Upper lobe of left lung (tissue), 6 donors: ENCODE data around the gene CD44. TPM values are rescaled to one million over a fixed set of nuclear protein-coding genes. Genes with fewer than 3 reads are reported as not detected.

Source experiments
- ATAC-seq, 2 donors: fragments of 200-7000 bp; cut with Tn5 transposase; one replicate each; pipeline ENCODE4 v1.9.1; 2022; ENCODE audit warnings: mild to moderate bottlenecking in 2 of 2, moderate library complexity in 2 of 2; ENCODE audit not compliant: low FRiP score in 2 of 2
- DNase-seq, 2 donors: peaks; one replicate each; pipeline ENCODE4 v3.0.0-alpha.2; 2019 to 2020
- H3K27ac ChIP-seq, 4 donors: fragments of 200-600 bp; sonication (generic); one replicate each; pipeline ENCODE4 v1.5.1; 2016 to 2019
- H3K27me3 ChIP-seq, 4 donors: fragments of 200-600 bp; sonication (generic); one replicate each; pipeline ENCODE4 v1.5.1; 2017 to 2019
- H3K36me3 ChIP-seq, 4 donors: fragments of 200-600 bp; sonication (generic); one replicate each; pipeline ENCODE4 v1.5.1; 2016 to 2019
- H3K4me1 ChIP-seq, 4 donors: fragments of 200-600 bp; sonication (generic); one replicate each; pipeline ENCODE4 v1.5.1; 2018 to 2019
- H3K4me3 ChIP-seq, 4 donors: fragments of 200-600 bp; sonication (generic); one replicate each; pipeline ENCODE4 v1.5.1; 2017 to 2019; ENCODE audit warnings: mild to moderate bottlenecking in 2 of 4, moderate library complexity in 1 of 4
- H3K9me3 ChIP-seq, 4 donors: fragments of 200-600 bp; sonication (generic); one replicate each; pipeline ENCODE4 v1.5.1; 2018 to 2019
- EP300 ChIP-seq, 4 donors: sonication (generic); formaldehyde crosslinking; IDR thresholded peaks; one replicate each; pipeline ENCODE4 v1.5.1; 2017; ENCODE audit warnings: antibody characterized with exemption in 4 of 4, control low read depth in 2 of 4
- POLR2A ChIP-seq, 4 donors: fragments of 450-650 bp; IDR thresholded peaks; one replicate each; pipeline ENCODE4 v1.5.1; 2016 to 2017; ENCODE audit warnings: antibody characterized with exemption in 4 of 4, mild to moderate bottlenecking in 2 of 4
- POLR2AphosphoS5 ChIP-seq, 2 donors: sonication (generic); formaldehyde crosslinking; IDR thresholded peaks; one replicate each; pipeline ENCODE4 v1.5.1; 2017; ENCODE audit warnings: antibody characterized with exemption in 2 of 2
- WGBS, 2 donors: methylation state at CpG; one replicate each; pipeline ENCODE4 v1.1.5; 2017 to 2018; 5-methylcytosine and 5-hydroxymethylcytosine counted together
- total RNA-seq, 6 donors: library from RNA; depleted of rRNA in 4 of 6; stranded (reverse); fragments of >200 nt in 4 of 6; gene quantifications; one replicate each; pipeline versions ENCODE4 v1.1.0 to v1.2.1, GENCODE V29; 2016 to 2021
- TF ChIP-seq, protein P1 (sequence below), 6 experiments: fragments of 450-650 bp in 4 of 6; fragments of 200-600 bp in 2 of 6; sonication (generic) in 2 of 6; IDR thresholded peaks; one replicate each; pipeline ENCODE4 v1.5.1; 2016 to 2019; ENCODE audit warnings: antibody characterized with exemption in 6 of 6
- donor health status: DM: no; HTN: no; CAD: no; lungs with moderate emphysema.
- donor health status: DM: no; HTN: yes; CAD: no; lungs with severe emphysema.

The CD44 gene
- total RNA-seq, 6 donors from 2014 or later, result 454 to 696 (median 551) TPM

DNA sequence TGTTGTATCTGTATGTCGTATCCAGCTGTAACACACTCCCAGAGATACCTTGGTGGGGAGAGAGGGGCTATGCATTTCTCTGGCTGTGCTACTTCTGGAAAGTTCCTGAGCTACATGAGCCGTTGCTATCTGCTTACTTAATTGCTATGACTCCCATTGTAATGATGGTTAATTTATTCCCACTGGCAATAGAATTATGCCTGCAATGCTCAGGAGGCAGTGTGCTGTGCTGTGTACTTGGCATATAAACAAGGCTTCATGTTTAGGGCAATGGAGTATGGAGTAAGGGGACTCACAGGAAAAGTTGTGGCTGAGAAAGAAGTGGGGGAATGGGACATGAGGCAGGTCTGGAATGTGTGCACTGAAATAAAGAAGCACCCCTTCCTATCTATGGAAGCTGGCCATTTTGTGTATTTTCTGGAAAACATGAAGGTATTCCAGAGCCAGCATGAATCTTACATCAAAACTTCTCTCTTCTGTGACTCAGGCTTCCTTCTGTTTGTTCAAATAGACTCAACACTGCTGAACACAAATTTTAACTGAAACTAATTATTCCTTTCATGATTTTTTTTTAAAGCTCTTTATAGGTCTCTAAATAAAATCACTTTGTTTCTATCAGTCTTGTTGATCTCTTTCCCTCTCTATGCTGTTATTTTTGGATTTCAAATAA is 40.6 kb downstream of the CD44 start:
- H3K4me3 ChIP-seq, result no peak overlapping the region
- H3K27me3 ChIP-seq, result no peaks in the 10 kb centered on the region
- H3K36me3 ChIP-seq, result peaks cover 16 to 62% (median 44%) of the 10 kb centered on the region in 4 donors
- H3K27ac ChIP-seq, result peak overlapping the region in 2 of 4 donors; percentile 2 to 4
- peaks cover 23 to 45% (median 28%) of the 10 kb centered on the region in 4 donors for H3K4me1 ChIP-seq
- H3K9me3 ChIP-seq, result no peaks in the 10 kb centered on the region
- DNase-seq (no peak), ATAC-seq (peak in 1 of 2 donors; percentile 23)
- WGBS, 2 donors, result 76 to 83% methylated on average over 2 of the region's 2 CpGs
- TF ChIP-seq EP300 (IDR thresholded peaks at IDR 0.05), result no peak
- TF ChIP-seq POLR2A (IDR thresholded peaks at IDR 0.05), result no peak
- TF ChIP-seq, protein P1, sequence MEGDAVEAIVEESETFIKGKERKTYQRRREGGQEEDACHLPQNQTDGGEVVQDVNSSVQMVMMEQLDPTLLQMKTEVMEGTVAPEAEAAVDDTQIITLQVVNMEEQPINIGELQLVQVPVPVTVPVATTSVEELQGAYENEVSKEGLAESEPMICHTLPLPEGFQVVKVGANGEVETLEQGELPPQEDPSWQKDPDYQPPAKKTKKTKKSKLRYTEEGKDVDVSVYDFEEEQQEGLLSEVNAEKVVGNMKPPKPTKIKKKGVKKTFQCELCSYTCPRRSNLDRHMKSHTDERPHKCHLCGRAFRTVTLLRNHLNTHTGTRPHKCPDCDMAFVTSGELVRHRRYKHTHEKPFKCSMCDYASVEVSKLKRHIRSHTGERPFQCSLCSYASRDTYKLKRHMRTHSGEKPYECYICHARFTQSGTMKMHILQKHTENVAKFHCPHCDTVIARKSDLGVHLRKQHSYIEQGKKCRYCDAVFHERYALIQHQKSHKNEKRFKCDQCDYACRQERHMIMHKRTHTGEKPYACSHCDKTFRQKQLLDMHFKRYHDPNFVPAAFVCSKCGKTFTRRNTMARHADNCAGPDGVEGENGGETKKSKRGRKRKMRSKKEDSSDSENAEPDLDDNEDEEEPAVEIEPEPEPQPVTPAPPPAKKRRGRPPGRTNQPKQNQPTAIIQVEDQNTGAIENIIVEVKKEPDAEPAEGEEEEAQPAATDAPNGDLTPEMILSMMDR (IDR thresholded peaks at IDR 0.05), result no peak
- TF ChIP-seq POLR2AphosphoS5 (IDR thresholded peaks at IDR 0.05), result no peak

DNA sequence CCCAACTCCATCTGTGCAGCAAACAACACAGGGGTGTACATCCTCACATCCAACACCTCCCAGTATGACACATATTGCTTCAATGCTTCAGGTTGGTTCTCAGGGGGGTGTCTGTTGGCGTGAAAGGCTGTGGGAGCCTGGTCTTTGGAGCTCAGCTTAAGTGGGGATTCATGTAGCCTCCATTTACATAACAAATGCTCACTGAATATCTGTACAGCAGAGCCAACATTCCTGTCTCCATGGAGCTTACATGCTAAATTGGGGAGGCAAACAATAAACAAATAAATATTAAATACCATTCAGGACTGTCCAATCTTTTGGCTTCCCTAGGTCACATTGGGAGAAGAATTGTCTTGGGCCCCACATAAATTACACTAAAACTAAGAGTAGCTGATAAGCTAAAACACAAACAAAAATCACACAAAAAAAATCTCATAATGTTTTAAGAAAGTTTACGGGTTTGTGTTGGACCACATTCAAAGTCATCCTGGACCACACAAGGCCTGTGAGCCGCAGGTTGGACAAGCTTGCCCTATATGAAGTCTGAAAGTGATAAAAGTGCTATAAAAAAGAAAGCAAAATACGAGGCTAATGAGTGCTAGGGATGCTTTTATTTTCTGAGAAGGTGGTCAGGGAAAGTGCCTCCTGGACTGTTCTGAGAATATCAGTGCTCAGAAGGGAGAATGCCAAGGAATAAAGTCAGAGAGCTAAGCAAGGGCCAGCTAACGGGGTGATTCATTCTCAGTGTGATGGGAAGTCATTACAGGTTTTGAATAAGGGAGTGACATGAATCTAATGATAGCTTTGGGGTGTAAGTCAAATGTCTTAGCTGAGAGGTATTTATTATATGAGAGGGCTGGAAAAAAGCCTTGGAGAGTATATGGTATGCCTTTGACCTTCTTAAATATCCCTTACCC is 41.6 kb downstream of the CD44 start:
- Histone ChIP-seq H3K4me1 (peaks cover 14 to 36% (median 20%) of the 10 kb centered on the region in 4 donors), H3K4me3 (no peak overlapping the region), H3K36me3 (peaks cover 16 to 71% (median 47%) of the 10 kb centered on the region in 4 donors), H3K27me3 (no peaks in the 10 kb centered on the region), H3K27ac (peak overlapping the region in 2 of 4 donors; percentile 2 to 37), H3K9me3 (no peaks in the 10 kb centered on the region)
- 72 to 86% methylated on average over 5 of the region's 5 CpGs for WGBS, 2 donors
- DNase-seq, result no peak
- TF ChIP-seq POLR2AphosphoS5 (IDR thresholded peaks at IDR 0.05), result no peak
- TF ChIP-seq EP300 (IDR thresholded peaks at IDR 0.05), result no peak
- no peak for TF ChIP-seq POLR2A (IDR thresholded peaks at IDR 0.05)
- TF ChIP-seq, protein P1 (IDR thresholded peaks at IDR 0.05), result no peak
- peak in 1 of 2 donors; percentile 38 for ATAC-seq

DNA sequence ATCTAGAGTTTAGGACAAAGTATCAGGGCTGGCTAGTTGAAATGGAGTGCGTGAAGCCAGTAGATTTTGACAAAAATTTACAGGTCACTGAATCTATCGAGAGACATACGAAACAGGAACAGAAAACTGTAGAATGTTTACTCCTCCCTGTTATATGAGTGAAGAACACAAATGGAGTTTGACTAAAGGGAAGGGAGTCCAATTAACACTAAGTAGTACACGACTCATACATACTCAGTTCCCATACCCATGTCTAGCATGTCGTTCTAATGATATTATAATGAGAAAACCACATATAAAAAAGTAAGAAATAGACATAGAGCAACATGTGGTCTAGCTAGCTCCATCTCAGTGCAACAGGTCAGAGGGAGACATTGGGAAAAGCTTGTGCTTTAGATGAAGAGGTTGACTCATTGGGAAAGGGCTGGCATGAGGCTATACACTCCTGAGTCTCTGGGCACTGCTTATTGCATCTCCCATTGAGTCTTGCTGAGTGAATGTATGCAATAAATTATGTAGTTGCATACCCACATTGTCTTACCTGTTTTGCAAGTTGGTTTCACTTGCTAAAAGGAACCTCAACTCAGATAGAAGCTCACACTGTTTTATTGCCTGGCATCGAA is 43.5 kb downstream of the CD44 start:
- WGBS, 2 donors, result 91 to 92% methylated on average over 6 of the region's 6 CpGs

DNA sequence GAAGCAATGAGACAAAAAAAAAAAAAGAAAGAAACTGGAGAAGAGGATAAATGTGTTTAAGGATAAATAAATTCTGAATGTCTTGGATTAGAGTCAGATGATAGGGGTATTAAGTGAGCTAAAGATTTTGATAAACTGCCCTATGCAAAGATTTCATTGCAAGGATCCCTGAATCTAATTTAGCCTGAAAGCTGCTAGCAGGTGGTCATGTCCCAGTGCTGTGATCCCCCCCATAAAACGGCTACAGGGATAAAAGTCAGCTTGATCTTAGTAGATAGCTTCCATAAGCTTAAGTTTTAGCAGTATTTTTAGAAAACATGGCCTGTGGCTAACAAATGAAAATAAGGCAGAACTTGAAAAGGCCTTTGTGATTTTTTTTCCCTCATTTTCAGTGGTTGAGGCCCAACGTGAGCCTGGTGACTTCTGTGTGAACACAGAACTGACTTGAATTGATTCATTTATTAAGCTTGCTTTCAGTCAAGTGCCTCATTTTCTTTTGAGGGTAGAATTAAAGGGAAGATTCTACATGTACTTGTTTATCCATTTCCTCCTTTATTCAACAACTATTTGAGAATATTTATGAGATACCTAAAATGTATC is 44.5 kb downstream of the CD44 start:
- Histone ChIP-seq H3K9me3 (no peaks in the 10 kb centered on the region), H3K4me1 (peaks cover 12 to 18% (median 15%) of the 10 kb centered on the region in 4 donors), H3K4me3 (no peak overlapping the region), H3K27me3 (no peaks in the 10 kb centered on the region), H3K36me3 (peaks cover 6 to 67% (median 34%) of the 10 kb centered on the region in 4 donors), H3K27ac (no peak overlapping the region)
- no peak for TF ChIP-seq POLR2AphosphoS5 (IDR thresholded peaks at IDR 0.05)
- no peak for TF ChIP-seq POLR2A (IDR thresholded peaks at IDR 0.05)
- TF ChIP-seq, protein P1 (IDR thresholded peaks at IDR 0.05), result no peak
- TF ChIP-seq EP300 (IDR thresholded peaks at IDR 0.05), result no peak
- DNase-seq (no peak), ATAC-seq (no peak)
- 76 to 83% methylated on average over 2 of the region's 2 CpGs for WGBS, 2 donors

More for the DNA sequence above, 43.5 kb downstream of the CD44 start:
- ATAC-seq (no peak), DNase-seq (no peak)
- TF ChIP-seq EP300 (IDR thresholded peaks at IDR 0.05) (no peak), POLR2AphosphoS5 (IDR thresholded peaks at IDR 0.05) (no peak), POLR2A (IDR thresholded peaks at IDR 0.05) (no peak)
- TF ChIP-seq, protein P1 (IDR thresholded peaks at IDR 0.05), result no peak
- H3K9me3 ChIP-seq, result no peaks in the 10 kb centered on the region
- H3K4me1 ChIP-seq, result peaks cover 14 to 28% (median 21%) of the 10 kb centered on the region in 4 donors
- H3K27me3 ChIP-seq, result no peaks in the 10 kb centered on the region
- no peak overlapping the region for H3K4me3 ChIP-seq
- peaks cover 13 to 67% (median 37%) of the 10 kb centered on the region in 4 donors for H3K36me3 ChIP-seq
- peak overlapping the region in 1 of 4 donors; percentile 44 for H3K27ac ChIP-seq
